Choroid plexus epithelial cell (primary cell): ENCODE data around the gene SST.

Source experiments
- DNase-seq: peaks from one replicate; pipeline ENCODE4 v3.0.0-alpha.2; 2010; ENCODE audit warnings: low read depth
- H3K4me3 ChIP-seq: 2 replicates; pipeline ENCODE4 v1.5.1; 2011; ENCODE audit warnings: low read depth, mild to moderate bottlenecking, control low read depth, low read length, moderate library complexity
- TF ChIP-seq, protein P1 (sequence below): conservative IDR thresholded peaks from 2 replicates; pipeline ENCODE4 v1.5.1; 2011; ENCODE audit warnings: low read depth, mild to moderate bottlenecking, control low read depth, inconsistent platforms, low read length, moderate library complexity

Gene SST

GRCh38 chr3:187667526-187667925, 2.7 kb downstream of the SST start:
- TF ChIP-seq, protein P1, sequence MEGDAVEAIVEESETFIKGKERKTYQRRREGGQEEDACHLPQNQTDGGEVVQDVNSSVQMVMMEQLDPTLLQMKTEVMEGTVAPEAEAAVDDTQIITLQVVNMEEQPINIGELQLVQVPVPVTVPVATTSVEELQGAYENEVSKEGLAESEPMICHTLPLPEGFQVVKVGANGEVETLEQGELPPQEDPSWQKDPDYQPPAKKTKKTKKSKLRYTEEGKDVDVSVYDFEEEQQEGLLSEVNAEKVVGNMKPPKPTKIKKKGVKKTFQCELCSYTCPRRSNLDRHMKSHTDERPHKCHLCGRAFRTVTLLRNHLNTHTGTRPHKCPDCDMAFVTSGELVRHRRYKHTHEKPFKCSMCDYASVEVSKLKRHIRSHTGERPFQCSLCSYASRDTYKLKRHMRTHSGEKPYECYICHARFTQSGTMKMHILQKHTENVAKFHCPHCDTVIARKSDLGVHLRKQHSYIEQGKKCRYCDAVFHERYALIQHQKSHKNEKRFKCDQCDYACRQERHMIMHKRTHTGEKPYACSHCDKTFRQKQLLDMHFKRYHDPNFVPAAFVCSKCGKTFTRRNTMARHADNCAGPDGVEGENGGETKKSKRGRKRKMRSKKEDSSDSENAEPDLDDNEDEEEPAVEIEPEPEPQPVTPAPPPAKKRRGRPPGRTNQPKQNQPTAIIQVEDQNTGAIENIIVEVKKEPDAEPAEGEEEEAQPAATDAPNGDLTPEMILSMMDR = no peak
- no peak overlapping the region for H3K4me3 ChIP-seq
- no peak for DNase-seq

DNA sequence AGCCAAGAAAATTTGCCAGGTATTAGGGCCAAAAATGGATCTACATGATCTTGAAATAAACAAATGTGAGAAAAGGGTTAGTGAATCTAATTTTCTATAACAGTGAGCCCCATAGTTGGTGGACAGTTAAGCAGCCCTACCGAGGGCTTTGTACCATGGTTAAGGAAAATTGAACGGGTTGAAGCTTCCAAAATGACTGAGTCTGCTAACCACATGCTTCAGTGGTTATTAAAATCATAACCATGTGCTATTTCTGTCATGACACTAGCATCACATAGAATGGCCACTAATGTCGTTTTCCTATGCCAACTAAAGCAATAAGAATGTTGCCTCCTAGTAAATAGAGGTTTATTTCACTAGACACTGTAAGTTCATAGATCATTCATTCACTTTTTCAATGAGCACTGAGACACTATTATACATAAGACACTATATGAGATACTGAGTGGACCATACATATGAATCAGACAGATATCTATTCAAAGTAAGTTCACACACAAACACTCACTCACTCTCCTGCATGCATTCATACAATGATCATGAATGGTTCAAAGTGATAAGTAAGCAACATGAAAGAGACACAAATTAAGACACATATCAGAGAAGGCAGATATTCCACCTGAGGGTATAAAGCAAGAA, 4.3 kb downstream of the SST start:
- no peak overlapping the region for H3K4me3 ChIP-seq
- no peak for DNase-seq
- TF ChIP-seq, protein P1 = no peak

DNA sequence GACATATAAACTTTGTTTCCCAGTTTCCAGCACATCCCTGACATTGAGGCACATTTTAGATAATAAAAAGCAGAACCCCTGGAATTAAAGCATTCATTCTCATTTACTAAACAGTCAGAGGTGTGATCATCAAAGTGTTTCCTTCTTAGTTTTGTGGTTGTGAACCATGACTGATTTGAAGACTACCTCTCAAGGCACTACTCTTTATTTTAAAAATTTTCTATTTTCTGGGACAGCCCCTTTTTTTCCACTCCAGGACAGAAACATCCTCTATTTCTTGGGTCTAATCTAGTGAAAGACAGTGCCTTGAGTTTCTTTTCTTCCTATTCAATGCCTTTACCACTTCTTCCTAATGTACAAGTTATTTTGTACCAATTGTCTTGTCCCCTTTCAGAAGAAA, 5.2 kb downstream of the SST start:
- no peak for DNase-seq
- H3K4me3 ChIP-seq = no peak overlapping the region
- TF ChIP-seq, protein P1 = no peak

DNA sequence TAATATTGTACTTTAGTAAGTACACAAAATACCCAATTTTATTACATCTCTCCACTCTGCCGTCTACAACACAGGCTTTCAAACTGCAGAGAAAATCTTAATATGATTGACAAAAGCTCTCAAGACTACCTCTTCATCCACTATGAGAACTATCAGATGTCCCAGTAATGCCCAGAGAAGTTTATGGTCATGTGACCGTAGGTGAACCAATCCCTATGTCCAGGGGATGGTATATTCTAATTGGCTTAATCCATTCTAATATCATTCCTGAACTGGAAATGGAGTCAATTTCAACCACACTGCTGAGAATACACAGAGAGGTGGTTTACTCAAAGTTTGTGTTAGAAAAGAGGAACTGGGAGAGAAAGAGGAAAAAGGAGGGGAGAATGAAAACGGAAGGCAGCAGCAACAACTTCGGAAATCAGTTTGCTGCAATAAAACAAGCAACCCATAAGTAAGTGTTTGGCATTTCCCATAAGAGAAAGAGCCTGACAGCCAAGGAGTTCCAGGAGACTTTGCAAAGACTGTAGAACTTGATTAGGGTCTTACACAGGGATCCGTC, 7.3 kb downstream of the SST start:
- no peak overlapping the region for H3K4me3 ChIP-seq
- no peak for DNase-seq
- TF ChIP-seq, protein P1 = no peak

GRCh38 chr3:187661267-187661666, 8.9 kb downstream of the SST start:
- no peak for DNase-seq
- TF ChIP-seq, protein P1 = no peak

DNA sequence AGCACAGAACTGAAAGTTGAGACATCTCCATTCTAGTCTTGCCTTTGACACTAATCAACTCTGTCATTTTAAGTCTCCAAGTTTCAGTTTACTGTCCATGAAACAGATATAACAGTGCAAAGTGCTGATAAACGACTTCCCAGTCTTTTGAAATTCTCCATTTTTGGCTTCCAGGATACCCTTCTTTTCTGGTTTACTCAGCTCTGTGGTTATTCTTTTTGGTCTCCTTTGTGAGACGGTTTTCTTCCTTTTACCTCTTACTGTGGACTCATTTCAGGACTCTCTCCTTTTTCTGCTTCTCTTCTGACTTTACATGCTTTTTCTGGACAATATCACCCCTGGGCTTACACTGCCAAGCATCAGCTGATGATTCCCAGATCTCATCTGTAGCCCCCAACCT, 18.9 kb downstream of the SST start:
- no peak for DNase-seq
- H3K4me3 ChIP-seq = no peak overlapping the region
- TF ChIP-seq, protein P1 = no peak

More at GRCh38 chr3:187661267-187661666, 8.9 kb downstream of the SST start:
- H3K4me3 ChIP-seq = no peak overlapping the region

GRCh38 chr3:187648177-187648576, 22.0 kb downstream of the SST start:
- TF ChIP-seq, protein P1 = no peak
- DNase-seq = no peak
- H3K4me3 ChIP-seq = no peak overlapping the region
